ENCODE results near the gene KCNJ1. TPM values are rescaled to one million over a fixed set of nuclear protein-coding genes. Genes with fewer than 3 reads are reported as not detected.

The KCNJ1 gene
- total RNA-seq, 1 experiment from 2014 or later: not detected

DNA sequence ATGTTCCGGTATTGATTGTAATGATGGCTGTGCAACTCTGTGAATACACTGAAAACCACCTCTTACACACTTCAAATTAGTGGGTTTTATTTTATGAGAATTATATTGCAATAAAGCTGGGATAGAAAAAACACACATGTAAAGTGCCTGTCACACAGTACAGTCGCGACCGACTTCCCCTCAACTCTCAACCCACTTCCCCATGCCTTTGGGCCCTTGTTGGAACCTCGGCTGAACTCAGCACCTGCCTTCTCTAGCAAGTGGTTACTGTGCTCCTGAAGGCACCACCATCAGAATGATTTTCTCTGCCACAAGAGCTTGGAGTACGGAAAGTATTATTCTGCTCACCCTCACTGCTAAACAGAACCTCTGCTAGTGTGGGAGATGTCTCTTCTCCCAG is 13.5 kb downstream of the KCNJ1 start:
- no peak for TF ChIP-seq EZH2 (IDR thresholded peaks at IDR 0.05; ENCODE audit: low read depth)
- TF ChIP-seq, protein P1, sequence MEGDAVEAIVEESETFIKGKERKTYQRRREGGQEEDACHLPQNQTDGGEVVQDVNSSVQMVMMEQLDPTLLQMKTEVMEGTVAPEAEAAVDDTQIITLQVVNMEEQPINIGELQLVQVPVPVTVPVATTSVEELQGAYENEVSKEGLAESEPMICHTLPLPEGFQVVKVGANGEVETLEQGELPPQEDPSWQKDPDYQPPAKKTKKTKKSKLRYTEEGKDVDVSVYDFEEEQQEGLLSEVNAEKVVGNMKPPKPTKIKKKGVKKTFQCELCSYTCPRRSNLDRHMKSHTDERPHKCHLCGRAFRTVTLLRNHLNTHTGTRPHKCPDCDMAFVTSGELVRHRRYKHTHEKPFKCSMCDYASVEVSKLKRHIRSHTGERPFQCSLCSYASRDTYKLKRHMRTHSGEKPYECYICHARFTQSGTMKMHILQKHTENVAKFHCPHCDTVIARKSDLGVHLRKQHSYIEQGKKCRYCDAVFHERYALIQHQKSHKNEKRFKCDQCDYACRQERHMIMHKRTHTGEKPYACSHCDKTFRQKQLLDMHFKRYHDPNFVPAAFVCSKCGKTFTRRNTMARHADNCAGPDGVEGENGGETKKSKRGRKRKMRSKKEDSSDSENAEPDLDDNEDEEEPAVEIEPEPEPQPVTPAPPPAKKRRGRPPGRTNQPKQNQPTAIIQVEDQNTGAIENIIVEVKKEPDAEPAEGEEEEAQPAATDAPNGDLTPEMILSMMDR (conservative IDR thresholded peaks at IDR 0.05): no peak
- H3K4me2 ChIP-seq: no peak overlapping the region
- H2AFZ ChIP-seq: no peak overlapping the region
- no peaks in the 10 kb centered on the region for H4K20me1 ChIP-seq (ENCODE audit: insufficient read depth)
- no peaks in the 10 kb centered on the region for H3K79me2 ChIP-seq (ENCODE audit: low read depth)
- CTCF ChIA-PET: no interaction called here
- H3K4me1 ChIP-seq (replicated peaks; ENCODE audit: insufficient read depth): no peaks in the 10 kb centered on the region
- intact Hi-C loops (cut with micrococcal nuclease; ENCODE audit: unreplicated experiment): no loop called here
- no peaks in the 10 kb centered on the region for H3F3A ChIP-seq (ENCODE audit: insufficient read depth, low read depth)
- H3K4me3 ChIP-seq: no peak overlapping the region
- H3K27ac ChIP-seq: no peak overlapping the region
- H3K9me3 ChIP-seq (ENCODE audit: insufficient read depth, low read depth): no peaks in the 10 kb centered on the region
- H3K36me3 ChIP-seq (ENCODE audit: low read depth): no peaks in the 10 kb centered on the region
- BruUV-seq (replicated peaks): no TSS peak
- POLR2A ChIA-PET (ENCODE audit: unreplicated experiment): no interaction called here
- no peaks in the 10 kb centered on the region for H3K9me2 ChIP-seq (ENCODE audit: insufficient read depth)
- no peak for DNase-seq
- peaks cover 20% of the 10 kb centered on the region; the same call in 1 of the 2 replicates for H3K27me3 ChIP-seq (ENCODE audit: insufficient read depth, low read depth)

GRCh38 chr11:128852327-128853023 is 14.6 kb downstream of the KCNJ1 start:
- CTCF ChIA-PET: no interaction called here
- POLR2A ChIA-PET (ENCODE audit: unreplicated experiment): no interaction called here
- Histone ChIP-seq H2AFZ (no peak overlapping the region), H3F3A (ENCODE audit: insufficient read depth, low read depth) (no peaks in the 10 kb centered on the region), H3K27ac (no peak overlapping the region), H3K4me3 (no peak overlapping the region), H3K36me3 (ENCODE audit: low read depth) (no peaks in the 10 kb centered on the region), H3K4me1 (replicated peaks; ENCODE audit: insufficient read depth) (no peaks in the 10 kb centered on the region), H3K4me2 (no peak overlapping the region), H3K79me2 (ENCODE audit: low read depth) (no peaks in the 10 kb centered on the region), H3K9me2 (ENCODE audit: insufficient read depth) (no peaks in the 10 kb centered on the region), H4K20me1 (ENCODE audit: insufficient read depth) (no peaks in the 10 kb centered on the region), H3K9me3 (ENCODE audit: insufficient read depth, low read depth) (no peaks in the 10 kb centered on the region), H3K27me3 (ENCODE audit: insufficient read depth, low read depth) (peaks cover 20% of the 10 kb centered on the region; the same call in 1 of the 2 replicates)
- TF ChIP-seq EZH2 (IDR thresholded peaks at IDR 0.05; ENCODE audit: low read depth): no peak
- TF ChIP-seq, protein P1 (conservative IDR thresholded peaks at IDR 0.05): no peak
- intact Hi-C loops (cut with micrococcal nuclease; ENCODE audit: unreplicated experiment): no loop called here
- BruUV-seq (replicated peaks): no TSS peak
- no peak for DNase-seq

GRCh38 chr11:128848815-128849455 is 18.2 kb downstream of the KCNJ1 start:
- no peaks in the 10 kb centered on the region for H3F3A ChIP-seq (ENCODE audit: insufficient read depth, low read depth)
- ChIA-PET POLR2A (ENCODE audit: unreplicated experiment) (no interaction called here), CTCF (no interaction called here)
- intact Hi-C loops (cut with micrococcal nuclease; ENCODE audit: unreplicated experiment): loop anchor here (5.0 kb wide), 2 partner anchors 677 to 692 kb away; no protein-coding TSS in a partner anchor
- no peaks in the 10 kb centered on the region for H3K36me3 ChIP-seq (ENCODE audit: low read depth)
- H3K27me3 ChIP-seq (ENCODE audit: insufficient read depth, low read depth): peaks cover 15% of the 10 kb centered on the region; the same call in 1 of the 2 replicates
- no peak overlapping the region for H3K27ac ChIP-seq
- BruUV-seq (replicated peaks): no TSS peak
- H4K20me1 ChIP-seq (ENCODE audit: insufficient read depth): no peaks in the 10 kb centered on the region
- H3K4me3 ChIP-seq: no peak overlapping the region
- no peak overlapping the region for H3K4me2 ChIP-seq
- no peaks in the 10 kb centered on the region for H3K9me3 ChIP-seq (ENCODE audit: insufficient read depth, low read depth)
- H3K9me2 ChIP-seq (ENCODE audit: insufficient read depth): no peaks in the 10 kb centered on the region
- H3K79me2 ChIP-seq (ENCODE audit: low read depth): no peaks in the 10 kb centered on the region
- H3K4me1 ChIP-seq (replicated peaks; ENCODE audit: insufficient read depth): no peaks in the 10 kb centered on the region
- peak in 1 of 2 experiments; percentile 46 for DNase-seq
- no peak for TF ChIP-seq EZH2 (IDR thresholded peaks at IDR 0.05; ENCODE audit: low read depth)
- TF ChIP-seq, protein P1 (conservative IDR thresholded peaks at IDR 0.05): peak; percentile 72
- H2AFZ ChIP-seq: no peak overlapping the region

All from PC-9 (cell line).